Inferior parietal cortex (tissue), 1 donor: Measurements from ENCODE around the gene DCX.

Experiments used
- DNase-seq: peaks from one replicate; pipeline ENCODE4 v3.0.0-alpha.2; 2016; ENCODE audit errors: extremely low spot score

The DCX gene

DNA sequence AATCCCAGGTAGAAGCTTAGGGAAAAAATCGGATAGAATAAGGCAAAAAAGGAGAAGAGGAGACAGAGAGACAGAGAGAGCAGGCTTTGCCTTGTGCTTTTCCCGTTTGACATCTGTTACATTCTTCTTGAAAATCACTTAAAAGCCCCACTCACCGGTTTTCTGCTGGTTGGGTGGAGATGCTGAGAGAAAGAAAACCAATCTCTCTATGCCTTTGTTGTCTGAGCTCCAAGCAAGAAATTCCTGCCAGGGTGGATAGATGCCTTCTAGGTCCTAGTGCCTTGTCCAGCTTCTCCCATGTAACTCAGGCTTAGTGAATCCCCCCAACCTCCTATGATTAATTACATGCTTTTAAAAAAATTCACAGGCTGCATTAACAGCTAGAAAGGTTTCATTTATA is at the start of gene DCX:
Gene DCX (minus strand): TSS at position 210 of the 400 bp plus-strand sequence. CDS start 1,794 bp downstream, outside the sequence.
- no peak for DNase-seq

DNA sequence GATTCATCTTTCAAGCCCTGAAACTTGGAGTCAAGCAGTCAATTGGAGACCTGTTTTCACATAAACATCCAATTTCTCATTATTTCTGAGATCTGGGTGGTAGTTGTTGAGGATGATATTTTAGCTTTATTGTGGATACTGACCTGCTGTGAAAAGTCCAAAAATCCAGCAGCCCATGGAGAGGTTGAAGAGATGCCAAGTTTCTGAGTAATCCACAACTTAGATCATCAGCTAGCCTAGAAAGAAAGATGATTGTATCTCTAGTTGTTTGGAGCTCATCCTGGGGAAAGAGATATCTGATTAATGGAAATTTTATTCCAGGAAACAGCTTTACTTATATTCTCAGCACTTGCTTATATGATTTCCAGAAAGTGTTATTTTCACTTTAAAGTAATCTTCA is 48.6 kb upstream of the DCX start:
- no peak for DNase-seq

DNA sequence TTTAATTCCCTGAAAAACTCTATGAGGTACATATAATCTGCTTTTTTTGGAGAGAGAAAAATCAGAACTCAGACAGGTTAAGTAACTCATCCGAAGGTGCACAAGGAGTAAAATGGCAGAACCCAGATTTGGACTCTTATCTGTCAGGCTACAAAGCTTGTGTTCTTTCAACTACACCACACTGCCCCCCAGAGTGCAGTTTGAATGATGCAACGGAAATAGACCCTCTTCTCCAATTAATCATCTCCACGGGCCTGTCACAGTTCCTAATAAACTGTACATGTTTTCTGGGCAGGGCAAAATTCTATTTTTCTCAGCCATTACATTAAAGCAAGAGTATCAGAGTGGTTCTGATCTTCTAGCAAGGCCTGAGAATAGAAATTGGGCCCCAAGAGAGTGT is 35.3 kb upstream of the DCX start:
- peak; percentile 38 for DNase-seq

DNA sequence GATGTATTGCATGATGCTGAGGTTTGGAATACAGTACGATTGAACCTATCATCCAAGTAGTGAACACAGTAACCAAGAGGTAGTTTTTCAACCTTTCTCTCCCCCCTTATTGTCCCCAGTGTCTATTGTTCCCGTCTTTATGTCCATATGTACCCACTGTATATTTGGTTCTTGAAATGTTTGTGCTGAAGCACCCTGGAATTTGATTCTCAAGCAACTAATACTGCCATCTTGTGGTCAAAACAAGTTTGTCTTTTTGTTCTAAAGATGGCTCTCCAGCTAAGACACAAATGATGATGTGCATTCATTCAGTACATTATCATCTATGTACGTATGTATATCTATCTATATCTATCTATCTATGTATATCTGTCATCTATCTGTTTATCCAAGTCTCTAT is 33.5 kb upstream of the DCX start:
- DNase-seq = peak; percentile 73

DNA sequence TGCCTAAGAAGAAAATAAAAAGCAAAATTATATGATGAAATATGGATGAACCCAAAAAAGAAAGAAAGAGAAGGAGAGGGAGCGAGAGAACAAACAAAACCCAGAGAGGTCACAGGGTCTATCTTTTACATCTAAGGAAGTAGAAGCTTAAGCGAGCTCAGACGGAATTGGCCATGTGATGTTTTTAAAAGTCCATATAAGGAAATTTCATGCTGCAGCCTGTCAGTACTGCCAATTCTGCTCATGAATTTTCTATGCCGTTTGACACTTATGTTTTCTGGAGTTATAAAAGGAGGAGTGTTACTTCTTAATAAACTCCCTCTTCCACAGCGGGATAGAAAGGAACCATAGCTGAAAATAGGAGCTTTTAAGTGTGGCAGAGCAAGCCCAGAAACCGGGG is 32.9 kb upstream of the DCX start:
- DNase-seq = no peak

DNA sequence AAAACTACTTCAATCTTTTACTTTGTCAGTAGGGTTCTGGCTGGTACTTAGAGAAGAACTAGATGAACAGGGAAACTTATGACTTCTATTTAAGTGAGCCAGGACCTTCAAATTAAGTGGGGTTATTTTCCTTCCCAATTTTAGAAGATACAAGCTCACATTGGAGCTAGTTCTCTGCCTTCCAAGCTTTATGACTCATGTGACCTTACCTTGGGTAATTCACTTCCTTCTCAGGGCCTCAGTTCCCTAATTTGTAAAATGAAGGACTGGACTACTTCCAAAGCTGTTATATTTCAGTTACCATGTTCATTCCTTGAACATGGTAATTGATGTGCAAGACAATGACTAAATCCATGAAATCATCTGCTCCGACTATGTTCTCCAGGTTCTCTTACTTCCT is 32.0 kb upstream of the DCX start:
- no peak for DNase-seq

DNA sequence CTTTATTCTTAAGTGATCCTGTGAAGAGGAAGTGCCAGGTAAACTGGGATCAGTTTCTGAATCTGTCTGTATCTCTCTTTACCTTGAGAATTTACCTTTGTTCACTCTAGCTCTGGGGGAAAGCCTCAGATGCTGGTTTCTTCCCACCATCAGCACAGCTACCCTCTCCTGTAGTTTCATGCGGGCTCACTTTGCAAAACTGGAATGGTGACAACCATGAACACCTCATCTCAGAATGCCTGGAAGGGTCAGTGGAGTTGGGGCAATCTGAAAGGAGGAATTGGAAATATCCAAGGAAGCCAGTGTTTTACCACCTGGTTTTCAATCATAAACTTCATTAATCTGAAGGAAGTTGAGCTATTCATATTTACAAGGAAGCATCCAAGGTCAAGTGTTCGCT is 30.8 kb upstream of the DCX start:
- DNase-seq = no peak

DNA sequence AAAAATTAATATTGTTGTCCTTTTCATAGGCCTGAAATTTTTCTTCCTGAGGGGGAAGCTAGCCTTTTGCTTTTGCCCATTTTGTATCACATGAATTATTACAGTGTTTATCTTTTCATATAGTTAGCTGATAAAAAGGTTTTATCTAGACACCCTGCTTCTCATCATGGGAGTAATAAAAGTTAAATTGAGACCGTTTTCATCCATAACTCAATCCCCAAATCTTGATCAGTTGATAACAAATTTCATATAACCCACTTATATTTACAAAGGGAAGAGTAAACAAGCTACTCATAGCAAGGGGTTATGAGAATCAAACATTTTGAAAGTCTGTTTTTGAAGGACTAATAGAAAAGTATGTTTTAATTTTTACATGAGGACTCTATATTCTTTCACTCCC is 23.5 kb upstream of the DCX start:
- DNase-seq = no peak

DNA sequence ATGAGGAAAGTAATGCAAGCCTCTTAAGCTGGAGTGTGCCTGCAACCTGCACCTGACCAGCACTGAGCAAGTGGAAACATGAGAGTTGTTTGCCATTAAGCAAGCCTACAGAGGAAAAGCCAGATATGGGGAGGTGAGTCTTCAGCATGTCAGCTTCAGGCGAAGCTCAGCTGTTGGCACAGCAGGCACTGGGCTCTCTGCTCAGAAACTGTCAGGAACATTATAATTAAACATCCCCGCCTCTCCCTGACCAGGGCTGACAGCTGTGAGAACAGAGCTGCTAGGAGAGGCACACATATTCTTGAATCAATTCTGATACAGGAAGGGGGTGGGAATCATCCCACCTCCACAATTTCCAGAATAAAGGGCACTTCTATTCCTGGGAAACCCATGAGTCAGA is 19.0 kb upstream of the DCX start:
- no peak for DNase-seq

DNA sequence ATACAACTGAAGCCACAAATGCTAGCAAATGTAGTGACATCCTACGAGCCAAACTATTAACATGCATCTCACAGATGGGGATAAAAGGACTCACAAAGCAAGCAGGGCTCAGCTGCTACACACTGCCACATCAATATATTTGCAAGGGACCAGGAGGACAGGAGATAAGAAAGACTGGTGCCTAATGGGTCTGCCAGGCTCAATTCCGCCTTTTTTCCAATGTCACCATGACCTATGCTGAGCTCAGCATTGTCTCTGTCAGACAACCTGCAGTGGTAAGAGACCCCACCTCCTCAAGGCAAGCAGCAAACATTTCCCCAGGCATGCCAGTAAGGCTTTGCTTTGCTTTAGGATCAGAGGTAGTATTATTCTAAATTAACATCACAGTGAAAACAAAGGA is 435 bp downstream of the DCX start:
- DNase-seq = no peak

DNA sequence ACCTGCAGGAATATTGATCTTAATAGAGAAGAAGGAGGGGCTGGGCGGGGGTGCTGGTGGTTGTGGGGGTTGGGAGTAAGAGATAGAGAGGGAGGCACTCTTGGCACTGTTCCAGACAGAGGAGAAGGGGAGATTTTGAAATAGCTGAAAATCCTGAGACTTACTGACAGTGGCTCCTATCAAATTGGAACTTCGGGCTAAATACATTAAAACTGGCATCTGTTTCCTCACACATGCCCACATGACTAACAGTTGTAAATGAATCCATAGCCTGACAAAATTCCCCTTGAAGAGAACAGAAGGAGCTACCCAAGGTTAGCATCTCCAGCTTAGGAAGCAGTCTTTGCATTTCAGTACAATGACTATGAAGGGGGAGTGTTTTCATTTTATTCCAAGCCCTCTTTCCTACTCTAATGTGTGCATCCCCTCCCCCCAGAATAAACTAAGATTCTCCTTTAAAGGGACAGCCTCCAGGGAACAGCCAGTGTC is 1.4 kb downstream of the DCX start:
- no peak for DNase-seq

DNA sequence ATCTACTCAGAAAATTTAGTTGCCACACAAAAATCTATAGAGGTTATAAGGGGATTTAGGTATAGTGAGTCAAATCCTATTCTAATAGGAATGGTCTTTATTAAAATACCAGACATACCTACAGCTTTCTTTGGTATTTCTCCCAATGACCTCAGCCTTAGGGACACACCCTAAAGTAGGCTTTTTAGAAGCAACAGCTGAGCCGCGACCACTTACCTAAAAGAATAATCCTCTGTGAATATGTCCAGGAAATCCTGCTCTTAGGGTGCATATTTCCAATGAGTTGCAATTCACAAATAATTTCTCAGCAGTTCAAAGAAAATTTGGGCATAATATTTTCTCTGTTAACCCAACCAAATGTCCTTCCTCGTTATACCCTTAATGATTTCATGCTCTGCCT is 2.7 kb downstream of the DCX start:
- no peak for DNase-seq

DNA sequence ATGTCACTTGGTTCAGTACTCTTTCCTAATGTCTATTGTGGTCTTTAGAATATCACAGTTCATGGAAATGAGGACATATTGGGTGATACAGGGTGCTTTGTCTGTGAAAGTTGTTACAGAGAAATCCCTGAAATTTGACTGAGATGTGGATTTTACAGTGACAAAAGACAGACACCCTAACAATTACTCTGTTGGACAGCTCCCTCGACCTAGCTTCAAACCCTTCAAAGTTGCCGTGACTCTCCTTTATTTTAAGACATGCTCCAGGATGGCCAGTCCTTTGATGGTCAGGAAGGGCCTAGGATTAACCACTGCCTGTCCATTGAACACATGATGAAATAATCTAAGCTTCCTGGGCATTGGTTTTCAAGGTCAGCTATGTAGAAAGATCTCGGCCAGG is 4.0 kb downstream of the DCX start:
- no peak for DNase-seq

DNA sequence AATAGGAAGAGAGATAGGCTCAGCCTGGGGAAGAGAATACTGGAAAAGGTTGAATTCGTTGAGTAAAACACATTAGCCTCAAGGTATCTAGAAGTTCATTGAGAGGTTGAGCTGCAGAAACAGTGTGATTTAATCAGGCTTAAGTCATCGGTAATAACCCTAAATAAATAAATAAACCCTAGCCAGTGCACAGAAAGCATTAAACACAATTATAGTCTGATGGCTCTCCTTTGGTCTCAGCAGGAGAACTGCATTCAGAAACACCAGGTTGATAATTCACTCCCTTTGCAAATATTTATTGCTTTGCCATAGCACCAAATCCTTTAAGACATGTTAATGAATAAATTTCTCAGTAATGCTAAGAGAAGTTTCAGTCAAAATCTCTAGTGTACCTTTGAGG is 9.6 kb downstream of the DCX start:
- no peak for DNase-seq

DNA sequence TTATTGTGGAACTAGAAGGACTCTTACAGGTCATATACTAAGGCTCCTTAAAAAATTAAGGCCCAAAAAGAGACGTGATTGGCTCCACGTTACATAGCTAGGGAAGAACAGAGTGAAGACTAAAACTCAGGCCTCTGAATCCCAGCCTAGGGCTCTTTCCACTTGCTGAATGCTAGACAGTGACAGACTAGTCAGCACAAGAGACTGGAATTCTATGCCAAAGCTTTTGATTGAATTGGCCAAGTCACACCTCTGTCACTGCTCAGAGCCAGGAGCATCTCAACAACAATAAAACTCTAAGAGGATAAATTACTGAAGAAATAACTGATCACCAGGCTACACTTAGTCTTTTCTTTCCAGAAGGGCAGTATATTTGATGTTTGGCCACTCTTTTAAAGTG is 16.8 kb downstream of the DCX start:
- DNase-seq = no peak

DNA sequence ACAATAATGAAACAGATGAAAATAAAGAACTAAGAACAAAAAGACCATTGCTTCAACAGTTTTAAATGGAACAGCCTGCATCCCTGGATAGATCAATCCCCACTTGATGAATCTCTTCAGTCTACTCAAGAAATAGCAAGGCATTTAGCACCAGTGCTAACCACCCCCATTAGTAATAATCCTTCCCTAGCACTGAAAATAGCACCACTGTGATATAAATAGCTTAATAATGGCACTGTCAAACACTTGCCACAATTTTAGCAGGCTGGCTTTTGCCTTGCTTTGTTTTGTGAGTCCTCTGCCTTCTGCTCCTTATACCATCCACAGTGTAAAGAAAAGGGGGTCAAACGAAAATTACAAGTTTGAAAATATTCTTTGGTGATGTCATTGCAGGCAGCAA is 17.4 kb downstream of the DCX start:
- no peak for DNase-seq

DNA sequence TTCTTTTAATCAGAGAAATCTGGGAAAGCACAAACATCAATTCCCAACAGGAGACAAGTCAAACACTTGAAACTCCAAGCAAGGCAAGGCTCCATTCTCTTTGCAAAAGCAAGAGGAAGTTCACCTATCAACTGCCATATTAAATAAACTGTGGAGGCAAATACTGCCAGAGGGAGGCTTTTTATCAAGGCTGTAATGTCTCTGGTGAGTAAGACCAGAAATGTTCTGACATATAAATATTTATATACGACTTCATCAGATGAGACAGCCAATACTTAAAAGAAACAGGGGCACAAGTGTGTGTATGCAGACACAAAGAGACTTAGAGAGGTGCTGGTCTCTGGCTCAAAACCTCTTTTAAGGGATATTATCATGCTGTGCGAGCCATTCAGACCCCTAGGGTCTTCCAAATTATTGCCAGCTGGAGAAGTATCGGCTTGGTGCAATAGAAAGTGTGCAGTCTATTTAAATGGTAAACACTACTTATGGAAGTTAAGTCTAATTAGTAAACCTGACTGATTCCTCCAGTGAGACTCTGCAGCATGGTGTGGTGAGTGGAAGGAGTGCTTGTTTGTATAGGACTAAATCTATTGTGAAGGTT is 24.4 kb downstream of the DCX start:
- no peak for DNase-seq

DNA sequence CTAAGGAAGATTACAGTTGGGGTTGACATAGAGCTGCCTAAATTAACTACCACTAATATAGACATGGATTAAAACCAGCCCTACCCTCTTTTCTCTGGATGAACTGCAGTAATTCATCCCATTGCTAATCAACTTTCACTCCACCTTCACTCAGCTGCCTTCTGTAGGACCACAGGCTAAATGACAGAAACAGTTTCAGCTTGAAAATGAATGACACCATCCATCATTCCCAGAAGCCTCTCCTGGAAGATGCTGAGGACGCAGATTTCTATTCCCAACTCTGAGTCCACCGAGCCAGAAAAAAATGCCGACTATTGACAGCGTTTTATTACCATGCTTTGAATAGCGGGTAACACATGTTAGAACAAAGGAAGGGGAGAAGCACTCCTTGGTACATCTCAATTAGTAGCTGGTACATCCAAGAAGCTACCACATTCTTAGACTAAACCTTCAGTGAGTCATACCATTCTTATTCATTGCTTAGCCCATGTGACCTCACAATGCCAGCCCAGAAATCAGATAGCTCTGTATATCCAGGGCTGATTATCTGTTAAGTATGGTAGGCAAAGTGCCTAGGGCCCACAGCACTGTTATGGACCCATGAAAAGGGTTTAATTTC is 25.3 kb downstream of the DCX start:
- DNase-seq = no peak

DNA sequence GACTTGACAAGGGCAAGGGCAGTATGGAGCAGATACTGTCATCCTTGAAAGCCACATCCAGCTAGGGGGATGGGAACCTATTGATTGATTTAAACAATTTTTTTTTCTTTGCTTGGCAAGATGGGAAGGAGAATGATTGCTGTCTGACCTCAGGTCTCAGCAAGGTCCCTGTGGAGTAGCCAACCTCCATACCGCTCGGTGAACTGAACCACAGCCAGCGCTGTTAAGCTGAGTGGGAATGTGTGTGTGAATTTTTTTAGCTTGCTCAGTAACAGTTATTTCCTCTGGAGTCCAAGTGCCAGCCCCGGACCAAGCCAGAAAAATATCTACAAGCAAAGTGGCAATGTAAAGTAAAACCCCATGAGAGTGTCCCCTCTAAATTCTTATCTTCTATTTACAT is 25.9 kb downstream of the DCX start:
- DNase-seq = no peak

DNA sequence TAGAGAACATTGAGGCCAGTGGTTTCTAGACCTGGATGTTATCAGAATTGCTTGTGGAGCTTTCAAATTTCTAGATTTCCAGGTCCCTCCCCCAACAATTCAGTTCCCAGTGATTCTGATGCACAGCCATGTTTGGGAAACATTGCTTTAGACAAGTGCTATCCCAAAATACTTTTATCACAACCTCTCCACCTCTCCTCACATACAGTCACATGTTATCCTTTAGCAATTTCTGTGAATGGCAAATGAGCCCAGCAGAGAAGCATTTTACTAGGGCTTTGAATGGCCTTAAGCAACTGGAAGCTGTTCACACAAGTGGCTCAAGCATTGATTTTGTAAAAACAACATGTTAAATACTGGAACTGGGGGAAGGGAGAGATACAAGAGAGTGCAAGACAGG is 29.7 kb downstream of the DCX start:
- no peak for DNase-seq

DNA sequence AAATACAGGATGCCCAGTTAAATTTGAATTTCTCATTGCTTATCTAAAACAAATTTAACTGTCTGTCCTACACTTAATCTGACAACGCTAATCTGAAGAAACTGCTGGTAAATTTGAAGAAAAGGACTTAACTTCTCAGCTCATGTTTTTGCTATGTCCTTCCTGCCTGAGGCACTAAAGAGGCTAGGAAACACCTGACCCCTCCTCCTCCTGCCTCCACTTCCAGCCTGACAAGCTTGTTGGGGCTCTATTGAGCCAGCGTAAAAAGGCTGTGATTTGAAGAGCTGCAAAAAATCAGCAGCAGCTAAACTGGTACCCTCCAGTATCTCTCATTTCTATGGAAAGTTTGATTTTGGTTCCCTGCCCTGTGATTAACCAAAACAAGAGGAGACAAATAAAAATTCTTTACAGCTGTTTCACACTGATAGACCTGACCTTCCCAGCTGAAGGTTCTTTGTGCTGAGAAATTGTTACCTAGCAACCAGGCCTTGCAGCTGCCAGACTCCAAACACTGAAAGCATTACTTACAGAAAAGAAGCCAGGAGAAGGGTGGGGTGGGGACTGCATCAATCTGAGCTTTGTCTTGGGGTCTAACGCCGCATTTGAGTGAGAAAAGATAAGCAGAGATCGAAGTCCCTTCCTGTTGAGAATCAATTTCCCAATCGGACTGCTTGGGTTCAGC is 35.0 kb downstream of the DCX start:
- DNase-seq = no peak

DNA sequence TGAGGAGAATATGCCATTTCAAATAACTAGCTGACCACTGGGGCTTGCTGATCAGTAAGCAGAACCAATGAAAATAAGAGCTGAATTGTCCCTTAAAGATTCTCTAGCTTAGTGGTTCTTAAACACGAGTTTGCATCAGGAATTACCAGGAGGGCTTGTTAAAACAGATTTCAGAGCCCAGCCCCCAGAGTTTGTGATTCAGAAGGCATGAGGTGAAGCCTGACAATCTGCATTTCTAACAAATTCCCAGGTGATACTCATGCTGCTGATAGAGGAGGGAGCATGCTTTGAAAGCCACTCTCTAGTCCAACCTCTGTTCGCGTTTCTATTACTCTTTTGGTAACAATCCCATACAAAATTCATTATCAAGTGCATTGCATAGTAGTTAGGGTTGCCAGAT is 35.5 kb downstream of the DCX start:
- no peak for DNase-seq

DNA sequence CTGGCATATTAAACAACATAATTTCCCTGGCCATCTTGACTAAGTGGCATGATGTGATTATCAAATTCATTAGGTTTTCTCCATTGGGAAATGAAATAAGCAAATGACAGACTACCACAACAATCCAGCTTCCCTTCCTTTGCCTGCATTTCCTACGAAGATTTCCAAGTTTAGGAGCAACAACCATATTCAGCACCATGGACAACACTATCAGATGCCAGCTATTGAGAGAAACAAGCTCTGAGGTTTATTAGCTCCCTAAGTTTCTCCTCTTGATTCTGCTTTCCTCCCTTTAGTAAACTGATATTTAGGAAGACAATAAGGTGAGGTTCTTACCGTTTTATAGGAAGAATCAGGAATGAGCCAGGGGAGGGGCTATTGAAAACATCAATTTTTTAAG is 36.2 kb downstream of the DCX start:
- DNase-seq = no peak
